Endodermal cell (in vitro differentiated cells): Measurements from ENCODE around the gene ATG16L2. TPM values are rescaled to one million over a fixed set of nuclear protein-coding genes. Genes with fewer than 3 reads are reported as not detected.

Experiments used
- DNase-seq: peaks from one replicate; pipeline ENCODE4 v3.0.0-alpha.2; 2017
- H3K27ac ChIP-seq: 2 replicates; pipeline ENCODE4 v1.5.1; 2013; ENCODE audit warnings: mild to moderate bottlenecking, low read depth, low read length, moderate library complexity
- H3K27me3 ChIP-seq: 2 replicates; pipeline ENCODE4 v1.6.1; 2013; ENCODE audit warnings: mild to moderate bottlenecking, low read length, moderate library complexity; ENCODE audit not compliant: insufficient read depth, control insufficient read depth, poor library complexity, severe bottlenecking
- H3K36me3 ChIP-seq: 2 replicates; pipeline ENCODE4 v1.7.0; 2013; ENCODE audit warnings: mild to moderate bottlenecking, low read length, moderate library complexity; ENCODE audit not compliant: control insufficient read depth, insufficient read depth
- H3K4me1 ChIP-seq: one replicate; pipeline ENCODE4 v1.7.0; 2013; ENCODE audit warnings: low read length; ENCODE audit not compliant: control insufficient read depth, insufficient read depth
- H3K4me3 ChIP-seq: 2 replicates; pipeline ENCODE4 v1.5.1; 2013; ENCODE audit warnings: mild to moderate bottlenecking, low read length, moderate library complexity
- H3K9ac ChIP-seq: 2 replicates; pipeline ENCODE4 v1.6.1; 2013; ENCODE audit warnings: mild to moderate bottlenecking, low read length, moderate library complexity; ENCODE audit not compliant: poor library complexity, severe bottlenecking; ENCODE audit errors: extremely low read depth
- H3K9me3 ChIP-seq: 2 replicates; pipeline ENCODE4 v1.6.1; 2013; ENCODE audit warnings: mild to moderate bottlenecking, low read length, moderate library complexity; ENCODE audit not compliant: control insufficient read depth
- H3K27ac Mint-ChIP-seq: 2 replicates; pipeline ENCODE4 v1.8.0; 2020; ENCODE audit warnings: mixed read lengths
- H3K27me3 Mint-ChIP-seq: 2 replicates; pipeline ENCODE4 v1.8.0; 2021; ENCODE audit warnings: mild to moderate bottlenecking, mixed read lengths; ENCODE audit not compliant: insufficient read depth
- H3K36me3 Mint-ChIP-seq: 2 replicates; pipeline ENCODE4 v1.8.0; 2020; ENCODE audit warnings: low read depth, mixed read lengths
- H3K4me1 Mint-ChIP-seq: 2 replicates; pipeline ENCODE4 v1.8.0; 2020; ENCODE audit warnings: mixed read lengths
- H3K4me3 Mint-ChIP-seq: 2 replicates; pipeline ENCODE4 v1.8.0; 2020; ENCODE audit warnings: mild to moderate bottlenecking, moderate library complexity, mixed read lengths
- H3K9me3 Mint-ChIP-seq: 2 replicates; pipeline ENCODE4 v1.8.0; 2020; ENCODE audit warnings: mild to moderate bottlenecking, mixed read lengths
- CTCF ChIP-seq: fragments of 200-600 bp; sonication (generic); conservative IDR thresholded peaks from 2 replicates; pipeline ENCODE4 v1.5.0; 2021; ENCODE audit warnings: antibody characterized with exemption, mild to moderate bottlenecking
- WGBS, 2 experiments: methylation state at CpG; one replicate each; pipeline versions ENCODE4 v1.1.5 to v1.1.7; 2013; ENCODE audit warnings: missing lambda C conversion rate in 2 of 2, mixed read lengths in 1 of 2; ENCODE audit not compliant: insufficient coverage in 1 of 2, insufficient read length in 1 of 2; 5-methylcytosine and 5-hydroxymethylcytosine counted together
- total RNA-seq, 2 donors: library from RNA; stranded (reverse); fragmentation: NEBNext Ultra II Directional in 1 of 2; extraction: Animal tissue kit (Norgen Biotek cat#: 25700) in 1 of 2; gene quantifications; 2 replicates in 1 of 2; 3 replicates in 1 of 2; pipeline ENCODE4 v1.2.1, GENCODE V29; 2021

The ATG16L2 gene
- total RNA-seq, 2 donors from 2014 or later: 32.2 to 34.2 TPM

- Histone ChIP-seq H3K4me1 (peaks cover 4% of the 10 kb centered on the region), H3K36me3 (no peaks in the 10 kb centered on the region), H3K4me3 (no peak overlapping the region), H3K9ac (no peak overlapping the region), H3K9me3 (no peaks in the 10 kb centered on the region), H3K27me3 (peaks cover 14% of the 10 kb centered on the region), H3K27ac (peak overlapping the region; percentile 29)
- DNase-seq: peak; percentile 59
- Mint-ChIP-seq H3K27me3 (peaks cover 7% of the 10 kb centered on the region), H3K27ac (no peak overlapping the region), H3K4me3 (no peak overlapping the region), H3K4me1 (peaks cover 6% of the 10 kb centered on the region), H3K9me3 (no peaks in the 10 kb centered on the region), H3K36me3 (peaks cover 5% of the 10 kb centered on the region)
- 90% methylated on average over 5 to 7 of the region's 7 CpGs for WGBS, 2 experiments
- TF ChIP-seq CTCF: no peak
Observed at GRCh38 chr11:72776844-72777754, 37.1 kb upstream of the ATG16L2 start.

- no peaks in the 10 kb centered on the region for H3K36me3 ChIP-seq
- H3K9me3 Mint-ChIP-seq: no peaks in the 10 kb centered on the region
- peaks cover 7% of the 10 kb centered on the region for H3K27me3 Mint-ChIP-seq
- no peak for DNase-seq
- TF ChIP-seq CTCF: no peak
- H3K4me3 ChIP-seq: no peak overlapping the region
- peaks cover 14% of the 10 kb centered on the region for H3K27me3 ChIP-seq
- no peaks in the 10 kb centered on the region for H3K9me3 ChIP-seq
- peaks cover 11% of the 10 kb centered on the region for H3K4me1 Mint-ChIP-seq
- no peak overlapping the region for H3K27ac Mint-ChIP-seq
- 70 to 92% methylated on average over 5 of the region's 5 CpGs for WGBS, 2 experiments
- H3K36me3 Mint-ChIP-seq: peaks cover 5% of the 10 kb centered on the region
- H3K27ac ChIP-seq: peak overlapping the region; percentile 29
- no peak overlapping the region for H3K9ac ChIP-seq
- peaks cover 4% of the 10 kb centered on the region for H3K4me1 ChIP-seq
- H3K4me3 Mint-ChIP-seq: no peak overlapping the region
Observed at GRCh38 chr11:72777755-72778278, 36.4 kb upstream of the ATG16L2 start.

GRCh38 chr11:72778535-72779494 lies 35.4 kb upstream of the ATG16L2 start:
- no peak overlapping the region for H3K27ac ChIP-seq
- H3K4me3 Mint-ChIP-seq: no peak overlapping the region

More at GRCh38 chr11:72778535-72779494, 35.4 kb upstream of the ATG16L2 start:
- 87 to 100% methylated on average over 3 to 7 of the region's 7 CpGs for WGBS, 2 experiments
- peak; percentile 53 for DNase-seq
- Mint-ChIP-seq H3K27ac (no peak overlapping the region), H3K36me3 (peaks cover 5% of the 10 kb centered on the region), H3K9me3 (no peaks in the 10 kb centered on the region), H3K27me3 (peaks cover 7% of the 10 kb centered on the region), H3K4me1 (peaks cover 11% of the 10 kb centered on the region)
- Histone ChIP-seq H3K9ac (no peak overlapping the region), H3K36me3 (no peaks in the 10 kb centered on the region), H3K4me1 (peaks cover 4% of the 10 kb centered on the region), H3K9me3 (no peaks in the 10 kb centered on the region), H3K4me3 (no peak overlapping the region), H3K27me3 (peaks cover 14% of the 10 kb centered on the region)
- no peak for TF ChIP-seq CTCF
